ENCODE measurements around the gene PIGL. TPM values are rescaled to one million over a fixed set of nuclear protein-coding genes. Genes with fewer than 3 reads are reported as not detected.
A peak's percentile ranks its signal among the peaks of the same experiment; 100 is the strongest.

The PIGL gene
- total RNA-seq, 4 donors from 2014 or later: 60.9 to 142 (median 101) TPM

DNA sequence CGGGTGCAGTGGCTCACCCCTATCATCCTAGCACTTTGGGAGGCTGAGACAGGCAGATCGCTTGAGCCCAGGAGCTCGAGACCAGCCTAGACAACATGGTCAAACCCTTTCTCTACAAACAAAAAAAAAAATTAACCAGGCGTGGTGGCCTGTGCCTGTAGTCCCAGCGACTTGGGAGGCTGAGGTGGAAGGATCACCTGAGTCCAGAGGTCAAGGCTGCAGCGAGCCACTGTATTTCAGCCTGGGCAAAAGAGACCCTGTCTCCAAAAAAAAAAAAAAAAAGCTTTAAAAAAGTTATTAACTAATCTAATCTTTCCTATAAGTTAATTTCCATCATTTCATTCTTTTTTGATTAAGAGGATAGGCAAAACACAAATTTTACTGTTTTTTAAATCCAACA lies 4.2 kb upstream of the PIGL start:
- TF ChIP-seq, protein P1, sequence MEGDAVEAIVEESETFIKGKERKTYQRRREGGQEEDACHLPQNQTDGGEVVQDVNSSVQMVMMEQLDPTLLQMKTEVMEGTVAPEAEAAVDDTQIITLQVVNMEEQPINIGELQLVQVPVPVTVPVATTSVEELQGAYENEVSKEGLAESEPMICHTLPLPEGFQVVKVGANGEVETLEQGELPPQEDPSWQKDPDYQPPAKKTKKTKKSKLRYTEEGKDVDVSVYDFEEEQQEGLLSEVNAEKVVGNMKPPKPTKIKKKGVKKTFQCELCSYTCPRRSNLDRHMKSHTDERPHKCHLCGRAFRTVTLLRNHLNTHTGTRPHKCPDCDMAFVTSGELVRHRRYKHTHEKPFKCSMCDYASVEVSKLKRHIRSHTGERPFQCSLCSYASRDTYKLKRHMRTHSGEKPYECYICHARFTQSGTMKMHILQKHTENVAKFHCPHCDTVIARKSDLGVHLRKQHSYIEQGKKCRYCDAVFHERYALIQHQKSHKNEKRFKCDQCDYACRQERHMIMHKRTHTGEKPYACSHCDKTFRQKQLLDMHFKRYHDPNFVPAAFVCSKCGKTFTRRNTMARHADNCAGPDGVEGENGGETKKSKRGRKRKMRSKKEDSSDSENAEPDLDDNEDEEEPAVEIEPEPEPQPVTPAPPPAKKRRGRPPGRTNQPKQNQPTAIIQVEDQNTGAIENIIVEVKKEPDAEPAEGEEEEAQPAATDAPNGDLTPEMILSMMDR (IDR thresholded peaks at IDR 0.05): no peak
- no peak for TF ChIP-seq EP300 (IDR thresholded peaks at IDR 0.05; ENCODE audit: low read depth)
- no peak for TF ChIP-seq POLR2A (IDR thresholded peaks at IDR 0.05)
- TF ChIP-seq POLR2AphosphoS5 (IDR thresholded peaks at IDR 0.05): no peak
- Histone ChIP-seq H3K4me1 (peaks cover 8 to 60% (median 36%) of the 10 kb centered on the region in 4 donors), H3K27me3 (no peaks in the 10 kb centered on the region), H3K36me3 (no peaks in the 10 kb centered on the region), H3K9me3 (no peaks in the 10 kb centered on the region), H3K4me3 (peak overlapping the region in 1 of 4 donors; percentile 9), H3K27ac (peak overlapping the region in 1 of 4 donors; percentile 52)
- intact Hi-C loops (cut with DNase I; ENCODE audit: low total_unique reads) (no loop called here), in situ Hi-C loops (cut with MboI; ENCODE audit: low pct_ligation_motif_present in 1 of 4, low pct_unique_long_range_greater_than_20kb in 1 of 4, low sequenced_read_pairs in 3 of 4) (no loop called here)
- DNase-seq: no peak
- WGBS, 2 donors (ENCODE audit: low coverage in 1 of 2): 55 to 57% methylated on average over 6 of the region's 6 CpGs

DNA sequence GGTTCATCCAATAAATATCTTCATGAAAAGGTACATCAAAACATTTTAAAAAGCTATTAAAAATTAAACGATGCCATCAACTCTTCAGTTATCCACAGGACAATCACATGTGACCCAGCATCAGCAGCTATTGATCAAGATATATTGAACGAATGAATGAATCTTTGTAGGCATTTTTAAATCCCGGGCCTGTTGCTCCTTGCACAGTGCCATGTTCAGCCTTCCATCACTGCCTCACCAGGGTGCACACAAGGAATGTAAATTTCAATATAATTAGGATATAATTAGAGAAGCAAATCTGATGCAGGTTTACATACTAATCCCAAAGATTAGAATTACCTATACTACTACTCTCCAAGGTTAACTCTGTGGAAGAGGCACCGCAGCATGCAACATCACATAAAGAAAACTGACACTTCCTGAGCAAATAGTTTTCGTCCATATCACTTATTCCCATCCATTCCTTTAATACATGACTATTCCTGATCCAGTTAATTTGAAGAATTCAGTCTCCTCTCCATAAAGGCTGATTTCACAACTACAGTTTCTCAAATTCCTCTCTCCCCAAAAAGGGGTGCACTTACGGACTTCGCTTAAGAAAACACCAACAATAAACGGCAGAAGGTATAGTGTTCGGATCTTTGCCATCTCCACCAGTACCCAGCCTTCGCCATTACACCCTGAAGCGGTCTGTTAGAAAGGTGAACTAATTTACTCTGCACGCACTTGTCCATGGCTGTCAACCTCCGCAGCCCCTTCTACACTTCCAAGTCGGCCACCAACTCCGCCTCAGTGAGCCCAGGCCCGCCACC lies 2.6 kb upstream of the PIGL start:
- Histone ChIP-seq H3K27me3 (no peaks in the 10 kb centered on the region), H3K9me3 (no peaks in the 10 kb centered on the region), H3K4me1 (peaks cover 11 to 67% (median 40%) of the 10 kb centered on the region in 4 donors), H3K4me3 (peak overlapping the region; percentile 74 to 99 (median 82)), H3K27ac (peak overlapping the region; percentile 97 to 99 (median 98)), H3K36me3 (no peaks in the 10 kb centered on the region)
- DNase-seq: no peak
- intact Hi-C loops (cut with DNase I; ENCODE audit: low total_unique reads): no loop called here
- TF ChIP-seq, protein P1 (IDR thresholded peaks at IDR 0.05): no peak
- TF ChIP-seq POLR2AphosphoS5 (IDR thresholded peaks at IDR 0.05) (no peak), EP300 (IDR thresholded peaks at IDR 0.05; ENCODE audit: low read depth) (no peak), POLR2A (IDR thresholded peaks at IDR 0.05) (no peak)
- 4 to 8% methylated on average over 8 to 16 of the region's 16 CpGs for WGBS, 2 donors (ENCODE audit: low coverage in 1 of 2)
- in situ Hi-C loops (cut with MboI; ENCODE audit: low pct_ligation_motif_present in 1 of 4, low pct_unique_long_range_greater_than_20kb in 1 of 4, low sequenced_read_pairs in 3 of 4): no loop called here

DNA sequence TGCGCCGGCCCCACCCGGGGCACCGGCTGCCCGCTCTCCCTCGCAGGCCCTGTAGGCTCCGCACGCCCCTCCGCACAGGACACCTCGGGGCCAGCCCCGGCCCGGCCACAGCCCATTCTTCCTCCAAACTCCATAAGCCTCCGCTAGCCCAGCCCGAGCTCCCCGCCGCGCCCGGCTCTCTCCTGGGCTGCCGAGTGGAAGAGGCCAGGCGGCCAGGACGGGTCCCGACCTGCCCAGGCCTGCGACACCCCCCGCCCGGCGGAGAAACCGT lies 2.1 kb upstream of the PIGL start:
- 1% methylated on average over 27 of the region's 27 CpGs; no CpG with 5 or more reads in 1 of the 2 donors for WGBS, 2 donors (ENCODE audit: low coverage in 1 of 2)
- Histone ChIP-seq H3K27me3 (no peaks in the 10 kb centered on the region), H3K27ac (peak overlapping the region; percentile 97 to 99 (median 98)), H3K36me3 (no peaks in the 10 kb centered on the region), H3K4me1 (peaks cover 11 to 62% (median 40%) of the 10 kb centered on the region in 4 donors), H3K9me3 (no peaks in the 10 kb centered on the region), H3K4me3 (peak overlapping the region; percentile 74 to 99 (median 82))
- intact Hi-C loops (cut with DNase I; ENCODE audit: low total_unique reads) (no loop called here), in situ Hi-C loops (cut with MboI; ENCODE audit: low pct_ligation_motif_present in 1 of 4, low pct_unique_long_range_greater_than_20kb in 1 of 4, low sequenced_read_pairs in 3 of 4) (no loop called here)
- DNase-seq: peak; percentile 54
- TF ChIP-seq, protein P1 (IDR thresholded peaks at IDR 0.05): no peak
- TF ChIP-seq POLR2AphosphoS5 (IDR thresholded peaks at IDR 0.05): no peak
- no peak for TF ChIP-seq EP300 (IDR thresholded peaks at IDR 0.05; ENCODE audit: low read depth)
- TF ChIP-seq POLR2A (IDR thresholded peaks at IDR 0.05): no peak

DNA sequence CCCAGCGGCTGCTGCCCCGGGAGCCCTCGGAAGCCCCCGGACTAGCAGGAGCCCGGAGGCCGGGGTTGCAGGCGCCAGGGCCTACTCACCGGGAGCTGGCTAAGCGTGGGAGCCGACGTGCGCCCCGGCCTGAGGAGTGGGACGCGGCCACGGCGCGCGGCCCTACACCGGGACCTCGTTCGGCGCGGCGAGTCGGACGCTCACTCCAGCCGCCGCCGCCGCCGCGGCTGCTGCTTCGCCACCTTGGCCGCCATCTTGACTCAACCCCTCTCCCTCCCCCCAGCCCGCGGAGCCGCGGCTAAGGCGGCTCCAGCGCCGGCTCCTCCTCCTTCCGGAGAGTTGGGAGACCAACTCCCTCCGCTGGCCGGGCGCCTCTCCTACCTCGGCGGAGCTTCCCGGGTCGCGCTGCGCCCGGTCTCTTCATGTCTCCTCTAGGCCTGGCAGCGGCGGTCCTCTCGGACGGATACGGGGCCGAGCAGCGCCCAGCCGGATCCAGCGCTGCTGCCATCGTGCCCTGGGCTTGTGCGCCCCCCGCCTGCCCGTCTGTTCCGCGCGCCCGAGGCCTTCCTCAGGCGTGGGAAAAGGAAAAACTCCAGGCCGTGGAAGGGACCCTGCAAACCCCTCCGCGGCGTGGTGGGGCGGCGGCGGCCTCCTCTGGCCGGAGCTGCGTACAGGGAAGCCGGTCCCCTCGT lies 1.6 kb upstream of the PIGL start, which contains the start of gene NCOR1:
Gene NCOR1, minus strand, starts transcription at position 262 of the 692 bp plus-strand sequence. CDS start 20,965 bp downstream, outside the sequence.
- H3K4me3 ChIP-seq: peak within 1 kb of the TSS; percentile 74 to 99 (median 82)
- intact Hi-C loops (cut with DNase I; ENCODE audit: low total_unique reads): no loop called here
- DNase-seq: peak; percentile 94
- H3K4me1 ChIP-seq: peaks cover 11 to 60% (median 40%) of the 10 kb centered on the region in 4 donors
- H3K27ac ChIP-seq: peak within 1 kb of the TSS; percentile 97 to 99 (median 98)
- no peaks in the 10 kb centered on the region for H3K36me3 ChIP-seq
- WGBS, 2 donors (ENCODE audit: low coverage in 1 of 2): 0% methylated on average over 59 of the region's 82 CpGs; no CpG with 5 or more reads in 1 of the 2 donors
- TF ChIP-seq, protein P1 (IDR thresholded peaks at IDR 0.05): peak in 3 of 5 experiments; percentile 22 to 40 (median 32)
- TF ChIP-seq POLR2A (IDR thresholded peaks at IDR 0.05): peak; percentile 93
- TF ChIP-seq EP300 (IDR thresholded peaks at IDR 0.05; ENCODE audit: low read depth): no peak
- TF ChIP-seq POLR2AphosphoS5 (IDR thresholded peaks at IDR 0.05): peak; percentile 83 to 93 (median 92)
- H3K27me3 ChIP-seq: no peaks in the 10 kb centered on the region
- H3K9me3 ChIP-seq: no peaks in the 10 kb centered on the region
- in situ Hi-C loops (cut with MboI; ENCODE audit: low pct_ligation_motif_present in 1 of 4, low pct_unique_long_range_greater_than_20kb in 1 of 4, low sequenced_read_pairs in 3 of 4): no loop called here

All from transverse colon (tissue), 4 donors.